H1 (cell line): ENCODE results near the gene PRSS16. TPM values are rescaled to one million over a fixed set of nuclear protein-coding genes. Genes with fewer than 3 reads are reported as not detected.
A peak's percentile ranks its signal among the peaks of the same experiment; 100 is the strongest.

Source experiments
- CTCF ChIA-PET: fragments of 300-600 bp; sonication (Branson Sonifier 250); formaldehyde crosslinking; loops from one replicate; lab custom pipeline; 2021; ENCODE audit not compliant: partially characterized antibody; lab: Charles Lee
- POLR2A ChIA-PET: fragments of 300-600 bp; sonication (Branson Sonifier 250); formaldehyde crosslinking; loops from one replicate; lab custom pipeline; 2021; ENCODE audit warnings: inconsistent platforms; ENCODE audit not compliant: partially characterized antibody; lab: Charles Lee
- DNase-seq, 2 experiments: peaks; one replicate each; pipeline versions ENCODE4 v3.0.0 to v3.0.0-alpha.2; 2010 to 2022; ENCODE audit warnings: low spot score in 2 of 2, low read depth in 1 of 2, mixed read lengths in 1 of 2
- FAIRE-seq: peaks from 2 replicates; lab custom pipeline; 2011; peaks lifted over from hg19 to GRCh38; lab: Jason Lieb, UNC
- H2AFZ ChIP-seq: 2 replicates; pipeline ENCODE4 v1.8.1; 2012; ENCODE audit warnings: low read length, inconsistent platforms
- H2AK5ac ChIP-seq: 2 replicates; pipeline ENCODE4 v1.6.1; 2013; ENCODE audit warnings: low read depth, low read length
- H2BK120ac ChIP-seq: replicated peaks from 2 replicates; pipeline ENCODE3; 2013; ENCODE audit warnings: low read depth, low read length, inconsistent platforms
- H2BK12ac ChIP-seq: 2 replicates; pipeline ENCODE4 v1.6.1; 2013; ENCODE audit warnings: low read depth, low read length
- H2BK15ac ChIP-seq: 2 replicates; pipeline ENCODE4 v1.6.1; 2013; ENCODE audit warnings: low read length
- H2BK20ac ChIP-seq: 2 replicates; pipeline ENCODE4 v1.6.1; 2013; ENCODE audit warnings: low read length
- H2BK5ac ChIP-seq: 2 replicates; pipeline ENCODE4 v1.6.1; 2013; ENCODE audit warnings: low read depth, low read length
- H3K14ac ChIP-seq: 2 replicates; pipeline ENCODE4 v1.6.1; 2013; ENCODE audit warnings: inconsistent platforms; ENCODE audit not compliant: insufficient read length
- H3K18ac ChIP-seq: 2 replicates; pipeline ENCODE4 v1.6.1; 2013; ENCODE audit warnings: low read length; ENCODE audit errors: extremely low read depth
- H3K23ac ChIP-seq: 2 replicates; pipeline ENCODE4 v1.6.1; 2013; ENCODE audit warnings: inconsistent platforms; ENCODE audit not compliant: insufficient read length
- H3K23me2 ChIP-seq: 2 replicates; pipeline ENCODE4 v1.6.1; 2013; ENCODE audit warnings: low read depth, low read length
- H3K27ac ChIP-seq: 2 replicates; pipeline ENCODE4 v1.6.1; 2011; ENCODE audit warnings: low read depth, low read length, inconsistent platforms
- H3K27me3 ChIP-seq, 4 experiments: replicated peaks in 1 of 4; 1 replicate in 1 of 4; 2 replicates in 3 of 4; pipeline versions ENCODE4 v1.6.1 to v1.8.1; 2011 to 2013; ENCODE audit warnings: low read length in 3 of 4, mild to moderate bottlenecking in 3 of 4, inconsistent platforms in 2 of 4, mixed read lengths in 2 of 4, moderate library complexity in 1 of 4; ENCODE audit not compliant: control insufficient read depth in 3 of 4, insufficient read depth in 3 of 4; ENCODE audit errors: extremely low read depth in 1 of 4
- H3K36me3 ChIP-seq, 4 experiments: 2 replicates each; pipeline versions ENCODE4 v1.6.1 to v1.8.1; 2011 to 2013; ENCODE audit warnings: mild to moderate bottlenecking in 4 of 4, low read length in 3 of 4, moderate library complexity in 2 of 4, control low read depth in 1 of 4, inconsistent platforms in 1 of 4; ENCODE audit not compliant: insufficient read depth in 4 of 4, control insufficient read depth in 2 of 4
- H3K4ac ChIP-seq: replicated peaks from 2 replicates; pipeline ENCODE3; 2013; ENCODE audit warnings: low read length, low read depth, mixed read lengths, inconsistent platforms; ENCODE audit not compliant: insufficient read length
- H3K4me1 ChIP-seq, 4 experiments: replicated peaks in 1 of 4; 1 replicate in 1 of 4; 2 replicates in 3 of 4; pipeline versions ENCODE4 v1.6.1 to v1.8.1; 2011 to 2013; ENCODE audit warnings: low read length in 3 of 4, inconsistent platforms in 2 of 4, mixed read lengths in 1 of 4; ENCODE audit not compliant: insufficient read depth in 4 of 4, control insufficient read depth in 3 of 4
- H3K4me2 ChIP-seq, 2 experiments: 2 replicates each; pipeline versions ENCODE4 v1.6.1 to v1.8.1; 2011 to 2013; ENCODE audit warnings: low read depth in 2 of 2, low read length in 2 of 2, control low read depth in 1 of 2, inconsistent platforms in 1 of 2, mild to moderate bottlenecking in 1 of 2; ENCODE audit not compliant: insufficient read depth in 1 of 2
- H3K4me3 ChIP-seq, 4 experiments: fragments of 200-600, 300-600 bp in 1 of 4; sonication (generic), shearing (Covaris generic), sonication (Bioruptor Twin) in 1 of 4; 2 replicates each; pipeline versions ENCODE4 v1.5.1 to v1.8.1; 2011 to 2016; ENCODE audit warnings: low read length in 4 of 4, low read depth in 3 of 4, control low read depth in 2 of 4, inconsistent platforms in 2 of 4, mild to moderate bottlenecking in 2 of 4, mixed read lengths in 1 of 4, moderate library complexity in 1 of 4; ENCODE audit not compliant: insufficient read depth in 2 of 4; ENCODE audit errors: extremely low read depth in 1 of 4
- H3K56ac ChIP-seq: replicated peaks from 2 replicates; pipeline ENCODE3; 2013; ENCODE audit warnings: low read depth, mild to moderate bottlenecking, mixed read lengths, low read length, inconsistent platforms; ENCODE audit not compliant: insufficient read length
- H3K79me1 ChIP-seq: 2 replicates; pipeline ENCODE4 v1.6.1; 2013; ENCODE audit warnings: low read depth, low read length, control low read depth
- H3K79me2 ChIP-seq, 2 experiments: 2 replicates each; pipeline versions ENCODE4 v1.6.1 to v1.8.1; 2012 to 2013; ENCODE audit warnings: low read length in 2 of 2, mild to moderate bottlenecking in 2 of 2, inconsistent platforms in 1 of 2; ENCODE audit not compliant: insufficient read depth in 2 of 2, control insufficient read depth in 1 of 2
- H3K9ac ChIP-seq, 4 experiments: replicated peaks in 1 of 4; 1 replicate in 1 of 4; 2 replicates in 3 of 4; pipeline versions ENCODE4 v1.6.1 to v1.8.1; 2011 to 2013; ENCODE audit warnings: low read depth in 3 of 4, low read length in 3 of 4, control low read depth in 2 of 4, mild to moderate bottlenecking in 2 of 4, moderate library complexity in 2 of 4, inconsistent platforms in 1 of 4; ENCODE audit errors: extremely low read depth in 1 of 4
- H3K9me3 ChIP-seq, 2 experiments: 2 replicates each; pipeline versions ENCODE4 v1.6.1 to v1.8.1; 2012 to 2013; ENCODE audit warnings: mild to moderate bottlenecking in 2 of 2, moderate library complexity in 2 of 2, control low read depth in 1 of 2, inconsistent platforms in 1 of 2, low read depth in 1 of 2, low read length in 1 of 2, mixed read lengths in 1 of 2; ENCODE audit not compliant: insufficient read depth in 2 of 2
- H4K20me1 ChIP-seq, 2 experiments: replicated peaks in 1 of 2; 2 replicates each; pipeline versions ENCODE3 to v1.8.1; 2011 to 2013; ENCODE audit warnings: inconsistent platforms in 2 of 2, low read length in 2 of 2, mild to moderate bottlenecking in 1 of 2; ENCODE audit not compliant: insufficient read depth in 2 of 2, control insufficient read depth in 1 of 2
- H4K5ac ChIP-seq: 2 replicates; pipeline ENCODE4 v1.6.1; 2013; ENCODE audit warnings: low read length, low read depth, mixed read lengths, inconsistent platforms; ENCODE audit not compliant: insufficient read length
- H4K8ac ChIP-seq: 2 replicates; pipeline ENCODE4 v1.8.0; 2013; ENCODE audit warnings: mild to moderate bottlenecking, moderate library complexity, low read length, inconsistent platforms; ENCODE audit not compliant: insufficient read depth; ENCODE audit errors: extremely low read depth
- H4K91ac ChIP-seq: replicated peaks from 2 replicates; pipeline ENCODE3; 2013; ENCODE audit warnings: low read length, mixed read lengths, inconsistent platforms; ENCODE audit not compliant: insufficient read length
- ATF3 ChIP-seq: IDR thresholded peaks from 2 replicates; pipeline ENCODE4 v1.6.1; 2011; ENCODE audit warnings: low read depth, mild to moderate bottlenecking, low read length; ENCODE audit not compliant: insufficient read depth
- BACH1 ChIP-seq: IDR thresholded peaks from 2 replicates; pipeline ENCODE4 v1.6.1; 2012; ENCODE audit warnings: low read length, improper control_type of control experiment
- BRCA1 ChIP-seq: IDR thresholded peaks from 2 replicates; pipeline ENCODE4 v1.6.1; 2012; ENCODE audit warnings: low read depth, low read length, improper control_type of control experiment
- CREB1 ChIP-seq: IDR thresholded peaks from 2 replicates; pipeline ENCODE4 v1.6.1; 2012; ENCODE audit warnings: inconsistent platforms
- CTCF ChIP-seq, 3 experiments: IDR thresholded peaks; 1 replicate in 2 of 3; 2 replicates in 1 of 3; pipeline versions ENCODE4 v1.5.1 to v1.6.1; 2011; ENCODE audit warnings: low read length in 3 of 3, mild to moderate bottlenecking in 3 of 3, inconsistent platforms in 2 of 3, low read depth in 1 of 3, moderate library complexity in 1 of 3; ENCODE audit not compliant: insufficient read depth in 1 of 3; ENCODE audit errors: control extremely low read depth in 1 of 3
- KDM4A ChIP-seq: IDR thresholded peaks from one replicate; pipeline ENCODE4 v1.7.1; 2012; ENCODE audit warnings: low read depth, mild to moderate bottlenecking, moderate library complexity, low read length, inconsistent platforms; ENCODE audit not compliant: severe bottlenecking
- NRF1 ChIP-seq: IDR thresholded peaks from 2 replicates; pipeline ENCODE4 v1.6.1; 2011; ENCODE audit warnings: mild to moderate bottlenecking, low read depth, low read length, improper control_type of control experiment
- SAP30 ChIP-seq: fragments of 300-600 bp; sonication (generic); IDR thresholded peaks from 2 replicates; pipeline ENCODE4 v1.7.1; 2012; ENCODE audit warnings: low read length, moderate library complexity, mild to moderate bottlenecking, inconsistent platforms; ENCODE audit not compliant: insufficient read depth, insufficient replicate concordance
- SRF ChIP-seq: IDR thresholded peaks from 2 replicates; pipeline ENCODE4 v1.6.1; 2011; ENCODE audit warnings: mild to moderate bottlenecking, low read depth, low read length, moderate library complexity
- TEAD4 ChIP-seq: IDR thresholded peaks from 2 replicates; pipeline ENCODE4 v1.6.1; 2012; ENCODE audit warnings: low read depth, low read length, inconsistent platforms, mixed read lengths
- WGBS, 2 experiments: shearing (Covaris generic) in 1 of 2; methylation state at CpG; one replicate each; pipeline versions ENCODE4 v1.1.6 to v1.1.7; 2013 to 2015; ENCODE audit warnings: low lambda C conversion rate in 2 of 2, mixed read lengths in 2 of 2, inconsistent platforms in 1 of 2, low coverage in 1 of 2, missing lambda C conversion rate in 1 of 2; ENCODE audit not compliant: insufficient replicate concordance in 2 of 2, insufficient coverage in 1 of 2, insufficient read length in 1 of 2; ENCODE audit errors: extremely low coverage in 1 of 2, missing lambda C conversion rate in 1 of 2; 5-methylcytosine and 5-hydroxymethylcytosine counted together
- polyA plus RNA-seq, 7 experiments: library from polyadenylated mRNA; depleted of rRNA in 3 of 7; stranded (reverse) in 5 of 7; unstranded in 2 of 7; fragments of >200 nt in 5 of 7; fragments of 200-250 nt in 2 of 7; gene quantifications; 1 replicate in 5 of 7; 2 replicates in 1 of 7; 4 replicates in 1 of 7; pipeline versions ENCODE4 v1.2.1 to v1.2.3, GENCODE V29; 2011 to 2013; ENCODE audit warnings: missing spikeins in 2 of 7, mixed read lengths in 2 of 7
- total RNA-seq: library from RNA; stranded (reverse); fragmentation: NEBNext Ultra II Directional; extraction: Animal tissue kit (Norgen Biotek cat#: 25700); gene quantifications from 2 replicates; pipeline ENCODE4 v1.2.1, GENCODE V29; 2021

The PRSS16 gene
- total and polyA plus RNA-seq, 2 of the 8 experiments (the other 6 are each of a cell fraction or from before 2014, with no cell fraction given), result 20.2 to 38.9 TPM

DNA sequence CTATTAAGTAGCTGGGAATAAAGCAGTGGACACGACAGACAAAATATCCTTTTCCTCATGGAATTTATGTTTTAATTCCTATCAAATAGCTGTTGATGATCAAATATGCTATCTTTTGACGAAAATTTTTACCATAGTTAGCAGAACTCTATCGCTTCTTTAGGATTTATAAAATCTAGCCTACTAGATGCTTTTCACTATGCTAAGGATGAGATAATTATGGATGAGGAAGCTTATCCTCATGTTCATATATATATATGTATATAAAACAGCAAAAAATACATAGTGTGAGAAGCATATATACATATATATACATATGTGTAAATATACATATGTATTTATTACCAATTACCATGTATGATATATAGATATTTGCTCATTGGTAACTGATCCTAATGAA is 12.9 kb upstream of the PRSS16 start:
- Histone ChIP-seq H3K4me1 (peaks cover 0 to 4% (median 0%) of the 10 kb centered on the region in 4 experiments; a peak in 1 of 7 replicates), H3K23me2 (peaks cover 12% of the 10 kb centered on the region), H2BK12ac (no peak overlapping the region), H3K9me3 (no peaks in the 10 kb centered on the region), H3K36me3 (no peaks in the 10 kb centered on the region), H3K14ac (no peak overlapping the region), H2BK5ac (no peak overlapping the region), H3K27ac (no peak overlapping the region), H3K4me3 (peak overlapping the region in 2 of 4 experiments; percentile 76 to 82; a peak in 4 of 8 replicates), H3K4ac (no peak overlapping the region), H2BK120ac (no peak overlapping the region), H4K5ac (no peak overlapping the region), H2BK20ac (no peak overlapping the region), H3K79me2 (no peaks in the 10 kb centered on the region), H3K56ac (no peak overlapping the region), H3K23ac (no peak overlapping the region), H4K8ac (no peak overlapping the region), H4K20me1 (no peaks in the 10 kb centered on the region), H3K4me2 (peak overlapping the region; percentile 55 to 63), H2BK15ac (no peak overlapping the region), H3K27me3 (peaks cover 0 to 11% (median 7%) of the 10 kb centered on the region in 4 experiments; a peak in 5 of 7 replicates), H4K91ac (no peak overlapping the region), H3K9ac (no peak overlapping the region), H3K18ac (no peak overlapping the region), H3K79me1 (no peaks in the 10 kb centered on the region), H2AFZ (no peak overlapping the region), H2AK5ac (no peak overlapping the region)
- ChIA-PET POLR2A (interaction anchor here (0.5 to 1.2 kb wide), 3 partner anchors 8 to 58 kb away, joined by 3 read pairs; no protein-coding TSS in a partner anchor), CTCF (interaction anchor here (0.5 to 2.3 kb wide), 7 partner anchors 17 to 284 kb away, joined by 3 to 6 read pairs (median 4); no protein-coding TSS in a partner anchor)
- 67% methylated on average over 3 of the region's 3 CpGs; no CpG with 5 or more reads in 1 of the 2 experiments for WGBS, 2 experiments
- no peak for DNase-seq
- no peak for FAIRE-seq
- TF ChIP-seq KDM4A (no peak), BRCA1 (no peak), TEAD4 (no peak), CTCF (IDR thresholded peaks at IDR 0.05; ENCODE audit: control extremely low read depth in 1 of 3, insufficient read depth in 1 of 3, low read depth in 1 of 3, low read length in 3 of 3) (no peak), ATF3 (no peak), BACH1 (no peak), CREB1 (no peak), SRF (no peak), NRF1 (no peak), SAP30 (no peak)
